ENCODE data around the gene TK1.
A peak's percentile ranks its signal among the peaks of the same experiment; 100 is the strongest.

Gene TK1

GRCh38 chr17:78133971-78134898, 52.6 kb downstream of the TK1 start:
- DNase-seq: peak; percentile 49
- no peak overlapping the region for H3K9ac ChIP-seq (ENCODE audit: low read length)
- H3K9me3 ChIP-seq (replicated peaks; ENCODE audit: insufficient read depth, low read length): no peaks in the 10 kb centered on the region
- TF ChIP-seq, protein P1, sequence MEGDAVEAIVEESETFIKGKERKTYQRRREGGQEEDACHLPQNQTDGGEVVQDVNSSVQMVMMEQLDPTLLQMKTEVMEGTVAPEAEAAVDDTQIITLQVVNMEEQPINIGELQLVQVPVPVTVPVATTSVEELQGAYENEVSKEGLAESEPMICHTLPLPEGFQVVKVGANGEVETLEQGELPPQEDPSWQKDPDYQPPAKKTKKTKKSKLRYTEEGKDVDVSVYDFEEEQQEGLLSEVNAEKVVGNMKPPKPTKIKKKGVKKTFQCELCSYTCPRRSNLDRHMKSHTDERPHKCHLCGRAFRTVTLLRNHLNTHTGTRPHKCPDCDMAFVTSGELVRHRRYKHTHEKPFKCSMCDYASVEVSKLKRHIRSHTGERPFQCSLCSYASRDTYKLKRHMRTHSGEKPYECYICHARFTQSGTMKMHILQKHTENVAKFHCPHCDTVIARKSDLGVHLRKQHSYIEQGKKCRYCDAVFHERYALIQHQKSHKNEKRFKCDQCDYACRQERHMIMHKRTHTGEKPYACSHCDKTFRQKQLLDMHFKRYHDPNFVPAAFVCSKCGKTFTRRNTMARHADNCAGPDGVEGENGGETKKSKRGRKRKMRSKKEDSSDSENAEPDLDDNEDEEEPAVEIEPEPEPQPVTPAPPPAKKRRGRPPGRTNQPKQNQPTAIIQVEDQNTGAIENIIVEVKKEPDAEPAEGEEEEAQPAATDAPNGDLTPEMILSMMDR (IDR thresholded peaks at IDR 0.05; ENCODE audit: low read length): peak; percentile 60
- TF ChIP-seq EZH2phosphoT487 (IDR thresholded peaks at IDR 0.05; ENCODE audit: low read length): no peak
- H3K27me3 ChIP-seq (replicated peaks; ENCODE audit: insufficient read depth, low read length): no peaks in the 10 kb centered on the region
- H3F3A ChIP-seq (ENCODE audit: insufficient read depth, low read length): peaks cover 55% of the 10 kb centered on the region
- no peak overlapping the region for H2AFZ ChIP-seq (ENCODE audit: low read length)
- H3K4me2 ChIP-seq (ENCODE audit: low read depth, low read length): peak overlapping the region; percentile 97; the same call in 1 of the 2 replicates
- no peak overlapping the region for H3K27ac ChIP-seq (ENCODE audit: low read length)
- peaks cover 62% of the 10 kb centered on the region for H3K79me2 ChIP-seq (ENCODE audit: low read length)
- H3K4me1 ChIP-seq (ENCODE audit: low read length): peaks cover 31% of the 10 kb centered on the region
- no peaks in the 10 kb centered on the region for H3K9me2 ChIP-seq (replicated peaks; ENCODE audit: insufficient read depth, low read length)
- H3K36me3 ChIP-seq (replicated peaks; ENCODE audit: insufficient read depth, low read length): peaks cover 4% of the 10 kb centered on the region
- no peak overlapping the region for H3K4me3 ChIP-seq (ENCODE audit: low read length)
- 0 out of 2 replicates have a peak, but pooled peaks cover 2% of the 10 kb centered on the region for H4K20me1 ChIP-seq (ENCODE audit: insufficient read depth, low read length)

- no peaks in the 10 kb centered on the region for H3K9me2 ChIP-seq (replicated peaks; ENCODE audit: insufficient read depth, low read length)
- H2AFZ ChIP-seq (ENCODE audit: low read length): no peak overlapping the region
- H3K27me3 ChIP-seq (replicated peaks; ENCODE audit: insufficient read depth, low read length): no peaks in the 10 kb centered on the region
- no peak for DNase-seq
- peaks cover 63% of the 10 kb centered on the region for H3K79me2 ChIP-seq (ENCODE audit: low read length)
- peaks cover 52% of the 10 kb centered on the region for H3F3A ChIP-seq (ENCODE audit: insufficient read depth, low read length)
- no peak overlapping the region for H3K4me3 ChIP-seq (ENCODE audit: low read length)
- H3K36me3 ChIP-seq (replicated peaks; ENCODE audit: insufficient read depth, low read length): peaks cover 4% of the 10 kb centered on the region
- H3K27ac ChIP-seq (ENCODE audit: low read length): no peak overlapping the region
- TF ChIP-seq EZH2phosphoT487 (IDR thresholded peaks at IDR 0.05; ENCODE audit: low read length) (no peak), EZH2 (optimal IDR thresholded peaks at IDR 0.05; ENCODE audit: low read depth, low read length) (no peak)
- TF ChIP-seq, protein P1 (IDR thresholded peaks at IDR 0.05; ENCODE audit: low read length): no peak
- peak overlapping the region; percentile 97 for H3K4me2 ChIP-seq (ENCODE audit: low read depth, low read length)
- H4K20me1 ChIP-seq (ENCODE audit: insufficient read depth, low read length): no peaks in the 10 kb centered on the region
- H3K9me3 ChIP-seq (replicated peaks; ENCODE audit: insufficient read depth, low read length): no peaks in the 10 kb centered on the region
- H3K9ac ChIP-seq (ENCODE audit: low read length): no peak overlapping the region
- H3K4me1 ChIP-seq (ENCODE audit: low read length): peaks cover 35% of the 10 kb centered on the region
Observed at GRCh38 chr17:78133179-78133951, 53.5 kb downstream of the TK1 start.

- Histone ChIP-seq H3K9me3 (replicated peaks; ENCODE audit: insufficient read depth, low read length) (no peaks in the 10 kb centered on the region), H3K36me3 (replicated peaks; ENCODE audit: insufficient read depth, low read length) (peaks cover 4% of the 10 kb centered on the region), H4K20me1 (ENCODE audit: insufficient read depth, low read length) (no peaks in the 10 kb centered on the region), H3K4me2 (ENCODE audit: low read depth, low read length) (peak overlapping the region; percentile 97), H3K4me3 (ENCODE audit: low read length) (peak overlapping the region; percentile 74), H3K9me2 (replicated peaks; ENCODE audit: insufficient read depth, low read length) (no peaks in the 10 kb centered on the region), H3K4me1 (ENCODE audit: low read length) (peaks cover 35% of the 10 kb centered on the region), H3K79me2 (ENCODE audit: low read length) (peaks cover 69% of the 10 kb centered on the region), H3K27ac (ENCODE audit: low read length) (peak overlapping the region; percentile 83; the same call in 1 of the 2 replicates), H3K27me3 (replicated peaks; ENCODE audit: insufficient read depth, low read length) (no peaks in the 10 kb centered on the region), H2AFZ (ENCODE audit: low read length) (no peak overlapping the region), H3K9ac (ENCODE audit: low read length) (peak overlapping the region; percentile 93; the same call in 1 of the 2 replicates), H3F3A (ENCODE audit: insufficient read depth, low read length) (peaks cover 47% of the 10 kb centered on the region)
- TF ChIP-seq EZH2 (optimal IDR thresholded peaks at IDR 0.05; ENCODE audit: low read depth, low read length) (no peak), EZH2phosphoT487 (IDR thresholded peaks at IDR 0.05; ENCODE audit: low read length) (no peak)
- TF ChIP-seq, protein P1 (IDR thresholded peaks at IDR 0.05; ENCODE audit: low read length): no peak
- no peak for DNase-seq
Observed at GRCh38 chr17:78132767-78133178, 54.1 kb downstream of the TK1 start.
